NCI-H2107 (cell line): ENCODE data around the gene DLGAP5.

Source experiments
- DNase-seq: peaks from one replicate; lab custom pipeline; 2025; lab: John Stamatoyannopoulos, UW

The DLGAP5 gene

DNA sequence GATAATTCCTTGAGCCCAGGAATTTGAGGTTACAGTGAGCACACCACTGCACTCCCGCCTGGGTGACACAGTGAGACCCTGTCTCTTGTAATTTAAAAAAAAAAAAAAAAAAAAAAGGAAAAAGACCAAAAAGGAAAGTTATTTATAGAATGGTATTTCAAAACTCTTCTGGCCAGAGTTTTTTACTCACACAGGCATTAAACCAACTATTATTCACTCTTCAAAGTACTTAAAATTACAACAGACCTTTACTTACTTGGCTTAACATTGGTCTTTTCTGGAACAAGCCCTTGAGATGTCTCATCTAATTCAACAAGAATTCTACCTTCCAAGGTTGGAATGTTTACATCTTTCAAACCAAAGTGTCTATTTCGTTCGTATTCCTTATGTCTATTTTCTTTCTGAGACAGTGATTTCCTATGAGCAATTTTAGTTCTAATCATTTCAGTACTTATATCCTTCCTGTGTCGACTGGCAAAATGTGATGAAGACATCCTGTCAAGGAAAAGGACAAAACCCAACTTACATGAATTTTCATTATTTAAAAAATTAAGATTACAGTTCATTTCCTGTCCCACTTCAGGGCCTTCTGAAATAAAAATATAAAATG is 2.6 kb downstream of the DLGAP5 start:
- DNase-seq = no peak

DNA sequence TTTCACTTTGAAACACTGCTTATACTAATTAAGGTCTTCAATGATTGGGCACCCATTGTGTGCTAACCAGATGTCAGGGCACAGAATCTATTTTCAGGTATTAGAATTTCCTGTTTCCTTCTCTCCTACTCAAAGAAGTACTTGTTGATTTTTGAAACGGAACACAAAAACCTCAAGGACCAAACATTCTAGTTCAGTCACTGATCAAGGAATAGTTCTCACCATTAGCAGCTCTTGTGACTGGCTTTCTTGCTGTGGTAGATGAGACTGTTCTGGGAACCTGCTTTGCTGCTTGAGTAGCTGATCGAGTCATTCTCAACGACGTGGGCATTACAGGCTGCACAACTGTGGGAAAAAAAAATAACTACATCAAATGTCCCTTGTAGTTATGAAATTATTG is 11.0 kb downstream of the DLGAP5 start:
- DNase-seq = no peak

DNA sequence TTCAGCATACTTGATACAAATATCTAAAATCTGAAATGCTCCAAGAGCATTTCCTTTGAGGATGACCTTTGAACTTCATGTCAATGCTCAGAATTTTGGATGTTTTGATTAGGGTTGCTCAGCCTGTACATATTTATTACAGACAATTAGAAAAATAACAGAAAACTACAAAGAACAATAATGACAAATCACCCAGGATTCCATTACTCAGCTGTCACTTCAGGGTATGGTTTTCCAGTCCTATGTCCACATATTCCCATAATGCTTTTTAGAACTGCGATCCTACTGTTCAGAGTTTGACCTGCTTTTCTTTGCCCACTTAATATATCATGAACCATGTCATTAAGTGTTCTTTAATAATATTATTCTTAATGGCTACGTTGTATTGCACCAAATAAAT is 11.4 kb downstream of the DLGAP5 start:
- no peak for DNase-seq

DNA sequence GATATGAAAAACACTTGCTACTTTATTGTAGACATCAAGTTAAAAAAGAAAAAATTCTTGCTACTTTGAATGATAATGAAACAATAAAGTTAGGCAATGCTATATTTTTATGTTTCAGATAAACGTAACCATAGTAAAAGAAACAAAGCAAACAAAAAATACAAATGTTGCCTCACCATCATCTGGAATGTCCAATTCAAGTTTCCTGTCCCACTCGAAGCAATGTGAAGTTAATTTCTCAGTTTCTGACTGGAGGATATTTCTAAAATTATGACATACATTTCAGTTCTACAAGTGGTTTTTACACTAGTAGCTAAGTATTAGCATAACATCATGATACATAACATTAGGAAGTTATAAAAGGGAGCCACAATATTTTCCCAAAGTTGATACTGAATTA is 20.9 kb downstream of the DLGAP5 start:
- no peak for DNase-seq

DNA sequence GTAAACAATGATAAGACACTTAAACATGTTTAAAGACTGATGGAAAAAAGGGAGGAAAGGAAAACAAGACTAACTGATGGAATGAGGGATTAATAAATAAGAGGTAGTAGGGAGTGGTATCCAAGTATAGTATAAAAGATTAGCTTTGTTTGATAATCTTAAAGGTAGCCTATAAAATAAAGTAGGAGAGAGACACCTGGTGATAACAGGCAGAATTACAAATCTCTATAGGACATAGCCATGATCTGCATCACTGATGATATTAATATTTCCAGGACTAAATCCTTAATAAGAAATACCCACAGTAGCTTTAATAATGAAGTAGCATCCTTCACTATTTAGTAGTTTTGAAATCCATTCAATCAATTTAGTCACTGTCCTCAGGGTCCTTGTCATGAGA is 30.4 kb downstream of the DLGAP5 start:
- no peak for DNase-seq

DNA sequence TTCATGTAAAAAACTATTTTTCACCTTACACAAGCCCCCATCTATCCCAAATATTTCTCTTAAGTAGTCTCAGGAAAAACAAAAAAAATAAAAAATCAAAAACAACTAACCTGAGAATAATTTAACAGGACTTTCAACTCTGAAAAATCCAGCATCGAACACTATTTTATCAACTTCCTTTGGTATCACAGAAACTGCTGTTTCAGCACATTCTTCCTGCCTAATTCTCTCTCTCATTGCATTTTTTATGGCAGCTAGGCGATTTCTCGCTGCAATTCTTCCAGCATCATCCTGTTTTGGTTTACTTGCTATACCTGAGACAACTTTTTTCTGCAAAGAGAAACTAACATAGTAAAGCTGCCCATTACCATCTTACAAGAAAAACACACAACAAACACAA is 33.0 kb downstream of the DLGAP5 start:
- no peak for DNase-seq

DNA sequence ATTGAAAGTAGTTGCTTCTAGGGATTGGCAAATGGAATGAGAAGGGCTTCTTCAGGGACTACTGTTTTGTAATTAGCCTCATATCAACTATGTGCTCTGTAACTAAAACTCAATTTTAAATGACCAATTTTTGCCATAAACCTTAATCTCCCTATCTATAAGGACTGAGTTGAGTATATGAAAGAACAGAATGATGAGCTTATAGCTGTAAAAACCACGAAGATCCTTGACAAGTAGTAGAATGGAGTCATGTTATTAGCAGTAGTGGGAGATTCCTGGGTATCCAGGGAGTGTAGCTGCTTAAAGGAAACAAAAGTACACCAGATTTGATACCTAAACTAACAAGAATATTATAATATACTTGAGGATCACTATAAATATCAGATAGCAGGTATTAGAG is 34.3 kb downstream of the DLGAP5 start:
- DNase-seq = no peak

DNA sequence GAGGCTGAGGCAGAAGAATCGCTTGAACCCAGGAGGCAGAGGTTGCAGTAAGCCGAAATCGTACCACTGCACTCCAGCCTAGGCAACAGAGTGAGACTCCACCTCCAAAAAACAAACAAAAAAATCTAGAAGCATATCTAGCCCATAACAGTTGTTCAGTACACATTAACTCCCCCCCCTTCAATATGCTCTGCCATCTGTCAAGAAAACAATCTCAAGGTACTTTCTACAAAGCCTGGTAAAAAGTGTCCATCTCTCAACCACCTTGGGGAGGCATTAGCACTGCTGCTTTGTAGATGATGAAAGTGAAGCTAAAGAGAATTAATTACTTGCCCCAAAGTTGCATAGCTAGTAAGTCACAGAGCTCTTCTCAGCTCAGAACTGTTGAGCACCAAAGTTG is 37.4 kb downstream of the DLGAP5 start:
- no peak for DNase-seq

DNA sequence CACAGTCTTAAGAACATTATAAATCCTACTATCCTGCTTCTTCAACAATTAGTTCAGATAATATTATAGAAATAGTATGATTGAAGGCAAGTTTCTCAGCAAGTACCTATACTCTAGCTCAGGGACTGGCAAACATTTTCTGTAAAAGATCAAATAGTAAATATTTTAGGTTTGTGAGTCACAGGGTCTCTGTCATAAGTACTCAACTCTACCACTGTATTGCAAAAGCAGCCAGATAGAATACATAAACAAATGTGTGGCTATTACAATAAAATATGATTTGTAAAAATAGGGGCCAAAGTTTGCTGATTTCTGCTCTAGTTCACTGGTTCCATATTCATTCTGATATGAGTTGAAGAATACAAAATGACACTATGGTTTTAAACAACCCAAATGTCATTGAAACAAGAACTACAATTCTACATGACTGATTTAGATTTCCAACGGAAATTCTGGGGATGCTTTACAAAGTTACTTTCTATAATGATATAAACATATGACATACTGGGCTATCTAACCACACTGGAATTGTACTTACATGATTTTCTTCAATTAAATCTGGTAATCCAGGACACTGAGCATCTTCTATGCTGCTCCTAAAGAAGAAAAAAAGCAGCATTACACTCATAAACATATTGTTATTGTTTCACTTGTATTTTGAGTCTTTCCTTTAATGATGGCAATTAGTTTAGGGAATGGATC is 39.2 kb downstream of the DLGAP5 start:
- no peak for DNase-seq

DNA sequence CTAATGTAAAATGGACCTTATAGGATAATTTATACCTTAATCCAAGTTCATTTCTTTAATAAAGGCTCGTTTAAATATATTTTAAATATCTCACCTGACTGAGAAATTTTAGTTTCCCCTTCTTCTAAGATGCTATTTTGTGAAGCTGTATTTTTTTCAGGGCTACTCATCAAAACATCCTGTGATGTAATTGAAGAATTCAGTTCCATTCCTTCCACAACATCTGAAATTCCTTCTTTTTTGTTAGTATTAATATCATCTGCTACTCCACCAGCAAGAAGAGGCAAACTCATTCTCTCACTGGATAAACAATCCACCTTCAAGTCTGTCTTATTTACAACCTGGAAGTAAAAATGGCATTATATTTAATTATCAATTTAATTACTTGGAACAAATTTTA is 39.8 kb downstream of the DLGAP5 start:
- no peak for DNase-seq

DNA sequence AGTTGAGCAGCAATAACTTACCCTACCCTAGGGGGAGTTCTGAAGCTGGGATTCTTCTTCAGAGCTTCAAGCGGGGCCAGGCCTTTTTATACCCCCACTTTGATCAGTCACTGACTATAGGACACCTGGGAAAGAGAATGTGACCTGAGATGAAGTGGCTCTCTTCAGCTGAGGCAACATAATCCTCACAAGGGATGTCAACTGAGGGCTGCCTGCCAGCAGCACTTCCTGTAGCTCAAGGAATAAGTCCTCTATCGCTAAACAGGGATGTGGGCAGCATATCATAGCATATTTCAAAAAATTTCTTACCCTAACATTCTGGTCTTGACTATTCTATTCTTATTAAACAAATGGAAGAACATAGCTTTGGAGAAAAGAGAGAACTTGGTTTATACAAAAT is 45.0 kb downstream of the DLGAP5 start:
- no peak for DNase-seq

DNA sequence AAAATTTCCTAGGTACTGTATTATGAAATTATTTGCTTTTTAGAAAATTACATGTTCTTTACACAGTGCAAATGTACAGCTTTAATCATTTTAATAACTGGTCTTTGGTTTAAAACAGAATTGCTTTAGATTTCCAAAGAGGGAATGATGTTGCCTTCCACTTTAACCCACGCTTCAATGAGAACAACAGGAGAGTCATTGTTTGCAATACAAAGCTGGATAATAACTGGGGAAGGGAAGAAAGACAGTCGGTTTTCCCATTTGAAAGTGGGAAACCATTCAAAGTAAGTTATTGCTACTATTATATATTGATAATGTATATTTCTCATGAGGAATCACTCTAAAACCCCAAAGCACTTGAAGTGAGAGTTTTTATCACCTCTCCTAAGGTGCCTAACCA is 48.9 kb downstream of the DLGAP5 start:
- no peak for DNase-seq

DNA sequence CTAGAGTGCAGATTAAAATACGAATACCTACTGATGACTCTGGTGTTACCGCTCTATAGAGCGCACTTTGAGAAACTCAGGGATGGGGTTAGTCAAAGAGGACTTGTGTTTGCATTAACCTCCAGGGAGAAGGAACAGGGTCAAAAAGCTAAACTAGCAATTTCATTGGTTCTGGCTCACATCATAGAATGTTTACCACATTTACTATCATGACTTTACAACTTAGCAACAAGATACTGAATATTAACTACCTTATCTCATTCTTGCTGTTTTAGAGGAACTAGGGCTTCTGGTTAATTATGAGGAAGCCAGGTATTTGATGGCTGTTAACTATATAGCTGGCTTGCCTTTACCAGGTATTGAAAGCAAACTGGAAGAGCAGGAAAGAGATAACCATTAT is 49.6 kb downstream of the DLGAP5 start:
- no peak for DNase-seq

DNA sequence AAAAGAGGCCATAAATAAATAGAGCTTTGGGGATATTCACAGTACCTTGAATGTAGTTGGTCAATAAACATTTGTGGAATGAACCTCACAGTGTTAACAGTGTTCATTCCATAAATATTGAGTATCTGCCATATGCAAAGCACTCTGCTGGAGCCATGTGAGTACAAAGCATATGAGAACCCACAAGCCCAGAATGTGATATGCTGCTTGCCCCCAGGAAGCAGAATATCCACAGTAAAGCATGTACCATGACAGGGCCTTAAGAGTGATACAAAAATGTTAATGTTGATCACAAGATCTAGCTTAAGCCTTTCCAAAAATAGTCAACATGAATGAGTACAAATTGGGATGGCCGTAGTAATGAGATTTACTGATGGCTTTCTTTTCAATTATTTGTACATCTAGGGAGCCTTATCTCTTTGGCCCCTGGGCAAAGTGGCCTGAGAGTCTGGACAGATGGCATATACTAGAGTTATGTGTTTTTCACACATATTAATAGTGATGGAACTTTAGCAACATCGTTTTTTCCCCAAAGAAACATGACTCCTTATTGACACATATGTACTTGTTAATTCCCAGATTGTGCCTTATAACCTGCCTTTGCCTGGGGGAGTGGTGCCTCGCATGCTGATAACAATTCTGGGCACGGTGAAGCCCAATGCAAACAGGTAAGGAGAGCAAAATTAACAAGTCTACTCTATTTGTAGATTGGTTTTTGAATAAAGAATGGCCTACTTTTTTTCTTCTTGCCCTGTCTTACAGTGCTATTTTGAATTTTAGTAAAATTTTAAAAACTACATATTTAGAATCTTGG is 51.5 kb downstream of the DLGAP5 start:
- DNase-seq = no peak

DNA sequence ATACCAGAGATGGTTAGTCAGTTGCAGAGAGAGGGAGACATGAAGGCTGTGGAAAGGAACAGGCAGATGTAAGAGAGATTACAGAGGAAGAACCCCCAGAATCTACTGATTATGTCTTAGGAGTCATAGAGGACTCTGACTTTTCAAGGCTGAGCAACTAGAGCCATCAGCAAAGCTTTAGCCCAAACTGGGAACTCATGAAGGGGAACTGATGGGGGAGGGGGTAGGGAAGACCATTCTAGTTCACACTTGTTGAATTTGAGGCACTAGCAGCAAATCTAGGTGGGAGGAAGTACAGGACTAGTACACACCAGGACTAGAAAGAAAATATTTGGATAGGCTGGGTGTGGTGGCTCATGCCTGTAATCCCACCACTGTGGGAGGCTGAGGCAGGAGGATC is 52.2 kb downstream of the DLGAP5 start:
- no peak for DNase-seq

DNA sequence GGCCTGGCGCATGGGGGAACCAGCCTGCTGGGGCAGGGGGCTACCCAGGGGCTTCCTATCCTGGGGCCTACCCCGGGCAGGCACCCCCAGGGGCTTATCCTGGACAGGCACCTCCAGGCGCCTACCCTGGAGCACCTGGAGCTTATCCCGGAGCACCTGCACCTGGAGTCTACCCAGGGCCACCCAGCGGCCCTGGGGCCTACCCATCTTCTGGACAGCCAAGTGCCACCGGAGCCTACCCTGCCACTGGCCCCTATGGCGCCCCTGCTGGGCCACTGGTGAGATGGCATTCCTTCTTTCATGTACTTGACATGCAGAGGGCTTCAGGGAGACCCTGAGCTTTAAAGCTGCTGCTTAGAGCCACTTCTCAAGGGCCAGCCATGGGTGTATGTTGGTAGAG is 53.3 kb downstream of the DLGAP5 start:
- no peak for DNase-seq

DNA sequence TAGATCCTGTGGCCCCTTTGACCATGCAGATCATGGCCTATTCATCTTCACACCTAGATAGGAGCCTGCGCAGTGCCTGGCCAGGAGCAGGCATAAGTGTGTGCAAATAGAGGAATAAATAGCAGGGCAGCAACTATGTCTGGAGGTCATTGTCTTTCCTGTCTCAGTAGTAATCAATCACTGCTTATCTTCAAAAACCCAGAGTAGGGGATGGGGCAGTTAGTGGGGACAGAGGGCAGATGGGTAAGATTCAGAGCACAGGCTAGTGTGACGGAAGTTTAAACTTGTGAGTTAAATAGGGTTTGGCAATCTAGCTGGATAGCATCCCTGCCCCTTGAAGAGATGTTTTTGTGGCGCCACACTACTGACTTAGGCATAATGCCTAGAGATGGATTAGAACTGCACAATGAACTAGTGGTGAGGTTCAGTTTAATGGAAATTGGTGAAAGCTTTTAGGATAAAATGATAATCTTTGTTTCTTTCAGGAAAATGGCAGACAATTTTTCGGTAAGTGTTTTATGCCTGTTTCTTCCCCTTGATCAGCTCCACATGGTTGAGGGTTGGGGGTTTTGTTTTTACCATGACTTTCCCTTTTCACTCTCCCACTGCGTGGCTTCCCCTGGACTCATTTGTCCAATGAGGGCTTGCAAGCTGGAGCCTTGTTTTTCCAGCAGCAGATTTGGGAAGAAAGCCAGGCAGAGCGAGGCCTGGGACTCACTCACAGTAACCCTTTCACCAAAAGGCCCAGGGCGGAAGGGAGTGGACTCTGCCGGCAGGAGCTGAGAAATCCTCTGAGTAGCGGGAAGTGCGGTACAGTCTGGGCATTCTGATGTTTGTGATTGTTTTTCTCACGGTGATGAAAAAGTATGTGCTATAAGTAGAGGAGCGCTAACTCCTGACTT is 54.2 kb downstream of the DLGAP5 start:
- DNase-seq = no peak

DNA sequence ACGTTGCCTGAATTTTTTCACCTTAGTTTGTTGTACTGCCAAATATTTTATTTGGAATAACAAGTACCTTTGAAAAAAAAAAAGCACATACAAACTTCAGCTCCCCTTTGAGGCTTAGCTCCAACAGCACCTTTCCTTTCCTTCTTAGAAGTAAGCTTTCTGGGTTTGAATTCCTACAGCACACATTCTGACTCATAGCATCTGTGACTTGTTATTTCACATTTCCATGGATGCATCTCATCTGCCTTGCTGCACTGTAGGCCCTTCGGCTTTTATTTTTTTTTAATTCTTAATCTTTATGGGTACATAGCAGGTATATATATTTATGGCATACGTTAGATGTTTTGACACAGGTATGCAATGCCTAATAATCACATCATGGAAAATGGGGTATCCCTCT is 55.1 kb downstream of the DLGAP5 start:
- DNase-seq = no peak

DNA sequence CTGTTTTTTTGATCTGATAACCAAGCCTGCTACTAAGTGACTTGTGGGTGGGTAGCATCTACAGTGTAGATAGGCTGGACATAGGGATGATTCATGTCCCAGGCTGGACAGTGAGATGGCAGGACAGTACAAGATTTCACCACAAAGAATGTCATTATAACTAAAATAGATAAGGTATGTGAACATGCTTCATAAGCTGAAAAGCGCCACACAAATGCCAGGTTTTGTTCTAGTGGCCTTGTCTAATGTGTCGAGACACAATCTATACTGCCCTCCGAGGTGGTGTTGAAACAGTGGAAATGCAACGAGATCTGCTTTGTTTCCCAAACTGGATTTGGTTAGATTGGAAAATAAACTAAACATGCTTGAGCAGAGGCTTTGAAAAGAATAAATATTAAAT is 58.0 kb downstream of the DLGAP5 start:
- DNase-seq = no peak

DNA sequence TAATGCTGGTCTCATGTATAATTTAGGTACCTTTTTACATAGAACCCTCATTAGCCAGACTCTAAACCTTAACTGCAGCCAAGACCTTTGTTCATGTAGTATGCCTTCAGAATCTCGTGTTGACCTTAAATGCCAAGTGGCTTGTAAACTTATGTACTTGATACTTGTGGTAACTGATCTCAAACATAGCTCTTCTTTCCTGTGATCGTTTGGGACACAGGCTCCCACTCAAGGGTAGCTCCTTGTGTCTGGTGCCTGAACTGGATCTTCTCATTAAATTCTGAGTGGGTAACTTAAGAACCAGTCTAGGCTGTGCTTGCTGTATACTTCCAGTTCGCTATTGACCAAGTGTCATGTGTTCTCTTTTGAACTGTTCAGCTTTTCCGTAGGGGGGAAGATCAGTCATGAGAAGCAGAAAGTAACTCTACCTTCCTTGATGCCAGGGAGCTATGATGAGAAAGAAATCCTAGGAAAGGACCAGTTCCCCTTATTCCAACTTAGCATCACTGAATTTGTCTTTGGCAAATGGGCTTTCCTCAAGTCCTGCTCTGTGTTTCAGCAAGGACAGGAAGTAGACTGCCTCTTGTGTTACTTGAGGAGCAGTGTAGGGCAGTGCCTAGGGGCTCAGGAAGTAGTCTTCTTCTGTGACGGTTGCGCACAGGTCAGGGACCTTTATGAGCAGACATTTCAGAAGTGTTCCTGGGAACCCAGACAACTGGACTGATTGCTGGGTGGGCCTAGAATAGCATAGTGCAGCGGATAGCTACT is 59.8 kb downstream of the DLGAP5 start:
- DNase-seq = no peak

DNA sequence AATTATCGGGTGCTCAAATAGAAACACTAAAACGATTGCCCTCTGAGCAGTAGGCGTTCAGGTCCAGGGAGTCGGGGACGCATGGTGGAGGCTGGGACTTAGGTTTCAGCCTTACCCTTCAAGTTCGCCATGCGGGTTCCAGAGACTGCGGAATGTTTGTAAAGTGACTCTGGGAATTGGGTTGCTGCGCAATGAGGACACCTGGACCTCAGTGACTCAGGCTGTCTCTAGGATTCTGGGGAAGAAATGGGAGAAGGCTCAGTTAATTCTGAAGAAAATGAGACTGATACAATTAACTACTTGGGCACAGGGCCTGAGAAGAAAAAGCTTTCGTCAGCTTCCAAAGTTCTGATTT is 61.2 kb downstream of the DLGAP5 start:
- DNase-seq = no peak
